Measurements from ENCODE around the gene APBB2.

DNA sequence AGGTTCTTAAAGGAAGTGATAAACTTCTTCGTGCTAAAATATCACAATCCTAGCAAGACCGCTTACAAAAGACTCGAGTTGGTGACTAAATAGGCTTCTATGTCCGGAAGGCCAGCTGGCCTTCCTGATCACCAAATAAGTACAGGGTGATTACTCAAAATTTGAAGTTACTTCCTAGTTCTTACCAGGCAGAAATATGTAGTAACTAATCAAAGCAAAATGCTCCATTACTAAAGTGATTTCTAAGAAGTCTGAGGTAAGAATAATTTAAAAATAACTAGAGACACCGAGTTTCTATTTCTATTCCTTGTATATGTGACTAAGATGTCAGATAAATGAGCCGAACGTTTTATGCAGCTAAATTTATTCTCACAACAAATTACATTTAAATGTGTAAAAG, 402.4 kb downstream of the APBB2 start:
- TF ChIP-seq, protein P1, sequence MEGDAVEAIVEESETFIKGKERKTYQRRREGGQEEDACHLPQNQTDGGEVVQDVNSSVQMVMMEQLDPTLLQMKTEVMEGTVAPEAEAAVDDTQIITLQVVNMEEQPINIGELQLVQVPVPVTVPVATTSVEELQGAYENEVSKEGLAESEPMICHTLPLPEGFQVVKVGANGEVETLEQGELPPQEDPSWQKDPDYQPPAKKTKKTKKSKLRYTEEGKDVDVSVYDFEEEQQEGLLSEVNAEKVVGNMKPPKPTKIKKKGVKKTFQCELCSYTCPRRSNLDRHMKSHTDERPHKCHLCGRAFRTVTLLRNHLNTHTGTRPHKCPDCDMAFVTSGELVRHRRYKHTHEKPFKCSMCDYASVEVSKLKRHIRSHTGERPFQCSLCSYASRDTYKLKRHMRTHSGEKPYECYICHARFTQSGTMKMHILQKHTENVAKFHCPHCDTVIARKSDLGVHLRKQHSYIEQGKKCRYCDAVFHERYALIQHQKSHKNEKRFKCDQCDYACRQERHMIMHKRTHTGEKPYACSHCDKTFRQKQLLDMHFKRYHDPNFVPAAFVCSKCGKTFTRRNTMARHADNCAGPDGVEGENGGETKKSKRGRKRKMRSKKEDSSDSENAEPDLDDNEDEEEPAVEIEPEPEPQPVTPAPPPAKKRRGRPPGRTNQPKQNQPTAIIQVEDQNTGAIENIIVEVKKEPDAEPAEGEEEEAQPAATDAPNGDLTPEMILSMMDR (IDR thresholded peaks at IDR 0.05; ENCODE audit: low read depth, low read length, missing input control) = no peak
- TF ChIP-seq, protein P2, sequence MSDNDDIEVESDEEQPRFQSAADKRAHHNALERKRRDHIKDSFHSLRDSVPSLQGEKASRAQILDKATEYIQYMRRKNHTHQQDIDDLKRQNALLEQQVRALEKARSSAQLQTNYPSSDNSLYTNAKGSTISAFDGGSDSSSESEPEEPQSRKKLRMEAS (IDR thresholded peaks at IDR 0.05) = no peak
- TF ChIP-seq SP1 (IDR thresholded peaks at IDR 0.05) (no peak), TAF1 (conservative IDR thresholded peaks at IDR 0.05) (no peak)
- TF ChIP-seq, protein P3, sequence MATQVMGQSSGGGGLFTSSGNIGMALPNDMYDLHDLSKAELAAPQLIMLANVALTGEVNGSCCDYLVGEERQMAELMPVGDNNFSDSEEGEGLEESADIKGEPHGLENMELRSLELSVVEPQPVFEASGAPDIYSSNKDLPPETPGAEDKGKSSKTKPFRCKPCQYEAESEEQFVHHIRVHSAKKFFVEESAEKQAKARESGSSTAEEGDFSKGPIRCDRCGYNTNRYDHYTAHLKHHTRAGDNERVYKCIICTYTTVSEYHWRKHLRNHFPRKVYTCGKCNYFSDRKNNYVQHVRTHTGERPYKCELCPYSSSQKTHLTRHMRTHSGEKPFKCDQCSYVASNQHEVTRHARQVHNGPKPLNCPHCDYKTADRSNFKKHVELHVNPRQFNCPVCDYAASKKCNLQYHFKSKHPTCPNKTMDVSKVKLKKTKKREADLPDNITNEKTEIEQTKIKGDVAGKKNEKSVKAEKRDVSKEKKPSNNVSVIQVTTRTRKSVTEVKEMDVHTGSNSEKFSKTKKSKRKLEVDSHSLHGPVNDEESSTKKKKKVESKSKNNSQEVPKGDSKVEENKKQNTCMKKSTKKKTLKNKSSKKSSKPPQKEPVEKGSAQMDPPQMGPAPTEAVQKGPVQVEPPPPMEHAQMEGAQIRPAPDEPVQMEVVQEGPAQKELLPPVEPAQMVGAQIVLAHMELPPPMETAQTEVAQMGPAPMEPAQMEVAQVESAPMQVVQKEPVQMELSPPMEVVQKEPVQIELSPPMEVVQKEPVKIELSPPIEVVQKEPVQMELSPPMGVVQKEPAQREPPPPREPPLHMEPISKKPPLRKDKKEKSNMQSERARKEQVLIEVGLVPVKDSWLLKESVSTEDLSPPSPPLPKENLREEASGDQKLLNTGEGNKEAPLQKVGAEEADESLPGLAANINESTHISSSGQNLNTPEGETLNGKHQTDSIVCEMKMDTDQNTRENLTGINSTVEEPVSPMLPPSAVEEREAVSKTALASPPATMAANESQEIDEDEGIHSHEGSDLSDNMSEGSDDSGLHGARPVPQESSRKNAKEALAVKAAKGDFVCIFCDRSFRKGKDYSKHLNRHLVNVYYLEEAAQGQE (IDR thresholded peaks at IDR 0.05) = no peak

Data from liver (tissue), 3 donors.